Neural crest cell (in vitro differentiated cells): ENCODE results near the gene METTL23. TPM values are rescaled to one million over a fixed set of nuclear protein-coding genes. Genes with fewer than 3 reads are reported as not detected.

ENCODE experiments used
- DNase-seq: peaks from one replicate; pipeline ENCODE4 v3.0.0; 2021; ENCODE audit warnings: low read depth, mixed read lengths, low spot score
- H3K27ac Mint-ChIP-seq: one replicate; pipeline ENCODE4 v1.8.0; 2021; ENCODE audit warnings: mild to moderate bottlenecking, mixed read lengths; ENCODE audit not compliant: unreplicated experiment
- H3K27me3 Mint-ChIP-seq: 2 replicates; pipeline ENCODE4 v1.8.0; 2021; ENCODE audit warnings: low read depth, mild to moderate bottlenecking, mixed read lengths
- H3K36me3 Mint-ChIP-seq: 2 replicates; pipeline ENCODE4 v1.8.0; 2021; ENCODE audit warnings: low read depth, mild to moderate bottlenecking, mixed read lengths
- H3K4me1 Mint-ChIP-seq: 2 replicates; pipeline ENCODE4 v1.8.0; 2021; ENCODE audit warnings: mixed read lengths
- H3K4me3 Mint-ChIP-seq: one replicate; pipeline ENCODE4 v1.8.0; 2021; ENCODE audit warnings: mild to moderate bottlenecking, mixed read lengths
- H3K9me3 Mint-ChIP-seq: 2 replicates; pipeline ENCODE4 v1.8.0; 2021; ENCODE audit warnings: mixed read lengths
- total RNA-seq: library from RNA; stranded (reverse); gene quantifications from 2 replicates; pipeline ENCODE4 v1.2.1, GENCODE V29; 2021
- TF ChIP-seq, protein P1 (sequence below): fragments of 200-600 bp; sonication (generic); conservative IDR thresholded peaks from 2 replicates; pipeline ENCODE4 v1.5.0; 2021; ENCODE audit warnings: antibody characterized with exemption, mild to moderate bottlenecking

Gene METTL23
- total RNA-seq, 1 donor from 2014 or later: 28.7 TPM

DNA sequence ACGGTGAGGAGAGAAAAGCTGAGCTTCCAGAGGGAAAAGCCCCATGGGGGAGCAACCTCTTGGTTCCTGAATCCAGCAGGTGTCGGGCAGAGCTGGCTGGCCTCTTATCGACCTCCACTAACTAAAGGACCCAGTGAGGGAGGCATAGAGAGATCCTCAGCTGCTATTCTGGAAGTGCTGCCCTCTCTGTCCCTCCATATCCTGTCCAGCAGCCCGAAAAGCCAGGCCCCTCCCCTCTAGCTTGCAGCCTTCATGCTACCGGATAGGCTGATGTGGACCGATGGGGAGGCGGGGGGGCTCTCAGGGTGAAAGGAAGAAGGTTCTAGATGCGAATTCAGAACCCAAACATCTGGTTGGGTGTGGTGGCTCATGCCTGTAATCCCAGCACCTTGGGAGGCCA, 40.8 kb upstream of the METTL23 start:
- H3K36me3 Mint-ChIP-seq: no peaks in the 10 kb centered on the region
- TF ChIP-seq, protein P1, sequence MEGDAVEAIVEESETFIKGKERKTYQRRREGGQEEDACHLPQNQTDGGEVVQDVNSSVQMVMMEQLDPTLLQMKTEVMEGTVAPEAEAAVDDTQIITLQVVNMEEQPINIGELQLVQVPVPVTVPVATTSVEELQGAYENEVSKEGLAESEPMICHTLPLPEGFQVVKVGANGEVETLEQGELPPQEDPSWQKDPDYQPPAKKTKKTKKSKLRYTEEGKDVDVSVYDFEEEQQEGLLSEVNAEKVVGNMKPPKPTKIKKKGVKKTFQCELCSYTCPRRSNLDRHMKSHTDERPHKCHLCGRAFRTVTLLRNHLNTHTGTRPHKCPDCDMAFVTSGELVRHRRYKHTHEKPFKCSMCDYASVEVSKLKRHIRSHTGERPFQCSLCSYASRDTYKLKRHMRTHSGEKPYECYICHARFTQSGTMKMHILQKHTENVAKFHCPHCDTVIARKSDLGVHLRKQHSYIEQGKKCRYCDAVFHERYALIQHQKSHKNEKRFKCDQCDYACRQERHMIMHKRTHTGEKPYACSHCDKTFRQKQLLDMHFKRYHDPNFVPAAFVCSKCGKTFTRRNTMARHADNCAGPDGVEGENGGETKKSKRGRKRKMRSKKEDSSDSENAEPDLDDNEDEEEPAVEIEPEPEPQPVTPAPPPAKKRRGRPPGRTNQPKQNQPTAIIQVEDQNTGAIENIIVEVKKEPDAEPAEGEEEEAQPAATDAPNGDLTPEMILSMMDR: no peak
- no peak for DNase-seq

DNA sequence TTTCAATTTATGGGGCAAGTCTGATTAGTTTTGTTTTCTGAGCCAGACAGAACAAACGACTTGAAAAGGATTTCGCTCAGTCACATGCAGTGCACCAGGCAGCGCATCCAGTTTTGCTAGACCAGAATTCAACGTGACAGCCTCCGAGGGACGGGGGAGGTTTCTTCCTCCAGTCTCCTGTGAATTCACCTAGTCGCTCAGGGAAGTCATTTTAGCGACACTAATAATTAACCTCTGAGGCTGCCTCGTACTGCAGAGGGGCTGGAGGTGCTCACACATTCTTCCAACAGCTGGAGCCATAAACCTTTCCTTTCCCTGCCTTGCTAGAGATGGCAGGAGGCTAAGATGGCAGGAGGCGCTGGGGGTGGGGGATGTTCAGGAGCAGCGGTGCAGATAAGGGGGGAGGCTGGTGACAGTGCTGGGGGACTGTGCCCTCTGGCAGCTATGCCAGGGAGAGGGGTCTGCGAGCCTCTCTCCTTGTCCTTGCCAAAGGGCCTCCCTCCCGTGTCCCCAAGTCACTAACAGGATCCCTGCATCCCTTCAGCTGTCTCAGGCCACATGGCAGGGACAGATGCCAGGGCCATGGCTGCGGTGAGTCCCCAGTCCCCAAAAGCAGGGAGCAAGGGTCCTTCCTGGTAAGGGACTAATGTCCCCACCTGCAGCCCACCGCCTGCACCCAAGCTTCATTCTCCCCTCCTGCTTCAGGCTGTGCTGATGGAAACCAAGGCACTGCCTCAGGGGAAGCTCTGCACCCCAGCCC, 39.9 kb upstream of the METTL23 start:
- TF ChIP-seq, protein P1: no peak
- DNase-seq: no peak
- H3K9me3 Mint-ChIP-seq: no peaks in the 10 kb centered on the region
- peak overlapping the region; percentile 27 for H3K27ac Mint-ChIP-seq
- H3K4me3 Mint-ChIP-seq: no peak overlapping the region
- H3K4me1 Mint-ChIP-seq: peaks cover 24% of the 10 kb centered on the region
- H3K36me3 Mint-ChIP-seq: no peaks in the 10 kb centered on the region
- peaks cover 6% of the 10 kb centered on the region for H3K27me3 Mint-ChIP-seq

More for the DNA sequence above, 40.8 kb upstream of the METTL23 start:
- Mint-ChIP-seq H3K4me1 (peaks cover 23% of the 10 kb centered on the region), H3K9me3 (no peaks in the 10 kb centered on the region), H3K27ac (no peak overlapping the region), H3K4me3 (no peak overlapping the region), H3K27me3 (peaks cover 3% of the 10 kb centered on the region)

DNA sequence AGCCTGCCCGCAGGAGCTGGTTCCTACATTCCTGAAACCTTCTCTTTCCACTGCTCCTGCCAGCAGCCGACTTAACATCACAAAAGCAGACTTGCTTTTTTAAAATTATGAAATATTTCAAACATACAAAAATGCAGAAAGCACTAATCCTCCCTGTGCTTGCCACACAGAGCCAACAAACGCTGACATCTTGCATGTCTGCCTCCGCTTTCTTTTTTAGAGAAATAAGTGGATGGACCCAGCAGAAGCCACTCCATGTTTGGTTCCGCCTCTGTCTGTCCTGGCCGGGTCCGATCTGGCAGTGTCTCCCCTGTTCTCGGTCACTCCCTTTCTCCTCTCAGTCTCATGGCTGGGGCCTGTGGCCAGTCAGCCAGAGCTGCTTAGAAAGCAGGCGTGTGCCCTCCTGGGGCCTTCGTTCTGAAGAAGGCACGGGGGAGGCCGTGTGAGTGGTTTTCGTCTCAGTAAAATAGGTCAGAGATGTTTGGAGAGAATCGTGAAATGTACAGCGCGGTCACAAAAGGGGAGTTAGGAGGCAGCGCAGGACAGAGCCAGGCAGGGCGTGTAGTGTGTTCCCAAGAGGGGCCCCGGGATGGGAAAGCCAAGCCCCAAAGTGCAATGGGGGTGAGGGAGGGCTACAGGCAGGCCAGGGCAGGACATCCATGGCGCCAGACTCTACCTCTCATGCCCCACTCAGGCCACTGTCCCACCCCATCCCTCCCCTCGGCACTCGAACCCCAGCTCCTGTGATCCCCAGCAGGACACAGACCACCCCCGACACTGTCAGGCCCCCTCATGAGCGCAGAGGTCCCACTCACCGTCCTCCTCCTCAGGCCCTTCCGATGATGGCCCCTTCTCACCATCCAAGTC, 39.1 kb upstream of the METTL23 start:
- Mint-ChIP-seq H3K27ac (no peak overlapping the region), H3K9me3 (no peaks in the 10 kb centered on the region), H3K36me3 (no peaks in the 10 kb centered on the region), H3K27me3 (peaks cover 6% of the 10 kb centered on the region), H3K4me1 (peaks cover 26% of the 10 kb centered on the region), H3K4me3 (no peak overlapping the region)
- TF ChIP-seq, protein P1: no peak
- DNase-seq: no peak

DNA sequence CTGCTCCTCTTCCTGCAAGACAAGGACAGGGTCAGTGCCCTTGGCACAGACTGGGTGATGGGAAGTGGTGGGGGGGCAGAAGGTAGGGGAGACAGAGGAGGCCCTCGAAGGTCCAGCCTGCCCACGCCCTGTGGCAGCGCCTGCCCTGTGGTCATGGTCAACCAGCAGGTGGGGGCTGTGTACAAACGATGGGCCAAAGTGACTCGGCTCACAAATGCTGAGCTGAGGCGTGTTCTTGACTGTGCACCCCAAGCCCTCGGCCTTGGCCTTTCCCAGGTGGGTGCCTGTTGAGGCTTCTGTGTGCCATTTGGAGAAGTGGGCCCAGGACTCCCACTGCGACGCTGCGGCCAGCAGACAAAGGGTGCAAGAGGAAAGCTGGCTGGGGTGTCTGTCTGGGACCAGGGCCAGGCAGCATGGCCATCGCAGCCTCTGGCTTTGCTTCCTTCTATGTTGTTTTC, 38.4 kb upstream of the METTL23 start:
- TF ChIP-seq, protein P1: no peak
- H3K4me1 Mint-ChIP-seq: peaks cover 30% of the 10 kb centered on the region
- no peaks in the 10 kb centered on the region for H3K36me3 Mint-ChIP-seq
- peaks cover 6% of the 10 kb centered on the region for H3K27me3 Mint-ChIP-seq
- no peaks in the 10 kb centered on the region for H3K9me3 Mint-ChIP-seq
- DNase-seq: no peak
- H3K4me3 Mint-ChIP-seq: no peak overlapping the region
- no peak overlapping the region for H3K27ac Mint-ChIP-seq

DNA sequence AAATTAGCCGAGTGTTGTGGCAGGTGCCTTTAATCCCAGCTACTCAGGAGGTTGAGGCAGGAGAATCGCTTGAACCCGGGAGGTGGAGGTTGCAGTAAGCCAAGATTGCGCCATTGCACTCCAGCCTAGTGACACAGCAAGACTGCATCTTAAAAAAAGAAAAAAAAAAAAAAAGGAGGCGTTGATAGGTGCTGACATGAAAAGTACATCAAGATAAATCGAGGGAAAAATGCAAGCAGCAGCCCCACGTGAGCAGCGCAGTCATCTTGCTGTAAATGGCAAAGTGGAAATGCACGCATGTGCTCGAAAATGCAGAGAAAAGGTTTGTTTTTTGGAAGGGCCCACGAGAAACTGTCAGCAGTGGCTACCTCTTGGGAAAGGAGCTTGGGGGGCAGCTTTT, 36.8 kb upstream of the METTL23 start:
- no peaks in the 10 kb centered on the region for H3K9me3 Mint-ChIP-seq
- peaks cover 30% of the 10 kb centered on the region for H3K4me1 Mint-ChIP-seq
- DNase-seq: no peak
- no peak overlapping the region for H3K27ac Mint-ChIP-seq
- H3K4me3 Mint-ChIP-seq: no peak overlapping the region
- TF ChIP-seq, protein P1: no peak
- H3K27me3 Mint-ChIP-seq: peaks cover 6% of the 10 kb centered on the region
- no peaks in the 10 kb centered on the region for H3K36me3 Mint-ChIP-seq
